Endometrium (tissue), 2 donors: ENCODE measurements around the gene EEFSEC.

ENCODE experiments used
- FAIRE-seq: peaks from 2 replicates; lab custom pipeline; 2012; peaks lifted over from hg19 to GRCh38; lab: Jason Lieb, UNC
- donor health status: control.
- donor health status: control.

EEFSEC gene

GRCh38 chr3:128317698-128318231, 164.5 kb downstream of the EEFSEC start:
- FAIRE-seq: no peak

DNA sequence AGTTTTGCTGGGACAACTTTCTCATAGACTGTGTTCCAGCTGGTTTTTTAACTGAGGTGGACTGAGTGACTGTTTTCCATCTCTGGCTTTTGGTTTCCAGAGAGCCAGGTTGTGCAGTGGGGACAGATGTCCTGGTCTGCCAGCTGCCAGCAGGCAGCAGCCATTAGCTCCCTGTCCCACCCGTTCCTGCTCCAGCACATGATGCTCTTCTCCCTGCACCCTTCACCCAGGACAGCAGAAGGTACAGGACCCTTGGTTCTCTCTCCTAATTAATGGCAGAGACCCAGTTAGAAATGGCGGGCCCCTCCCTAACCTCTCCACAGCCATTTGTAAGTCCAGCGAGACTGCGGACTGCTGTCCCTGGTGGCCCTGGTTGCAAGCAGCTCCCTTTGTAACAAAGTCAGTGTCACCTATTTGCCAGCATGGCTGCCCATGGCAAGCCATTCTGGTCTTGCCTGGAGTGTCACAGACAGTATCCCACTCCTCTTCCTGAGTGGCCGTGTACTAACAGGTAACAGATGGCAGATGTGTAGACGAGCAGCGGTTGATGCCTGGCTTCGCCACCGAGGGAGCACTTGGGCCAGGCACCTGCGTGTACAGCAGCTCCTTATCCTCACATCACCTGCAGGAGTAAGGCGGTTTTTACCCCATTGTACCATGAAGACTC, 165.1 kb downstream of the EEFSEC start:
- no peak for FAIRE-seq

- no peak for FAIRE-seq
These were observed 165.8 kb downstream of the EEFSEC start for GRCh38 chr3:128319107-128319506.

GRCh38 chr3:128319741-128320141, 166.5 kb downstream of the EEFSEC start:
- FAIRE-seq: no peak

DNA sequence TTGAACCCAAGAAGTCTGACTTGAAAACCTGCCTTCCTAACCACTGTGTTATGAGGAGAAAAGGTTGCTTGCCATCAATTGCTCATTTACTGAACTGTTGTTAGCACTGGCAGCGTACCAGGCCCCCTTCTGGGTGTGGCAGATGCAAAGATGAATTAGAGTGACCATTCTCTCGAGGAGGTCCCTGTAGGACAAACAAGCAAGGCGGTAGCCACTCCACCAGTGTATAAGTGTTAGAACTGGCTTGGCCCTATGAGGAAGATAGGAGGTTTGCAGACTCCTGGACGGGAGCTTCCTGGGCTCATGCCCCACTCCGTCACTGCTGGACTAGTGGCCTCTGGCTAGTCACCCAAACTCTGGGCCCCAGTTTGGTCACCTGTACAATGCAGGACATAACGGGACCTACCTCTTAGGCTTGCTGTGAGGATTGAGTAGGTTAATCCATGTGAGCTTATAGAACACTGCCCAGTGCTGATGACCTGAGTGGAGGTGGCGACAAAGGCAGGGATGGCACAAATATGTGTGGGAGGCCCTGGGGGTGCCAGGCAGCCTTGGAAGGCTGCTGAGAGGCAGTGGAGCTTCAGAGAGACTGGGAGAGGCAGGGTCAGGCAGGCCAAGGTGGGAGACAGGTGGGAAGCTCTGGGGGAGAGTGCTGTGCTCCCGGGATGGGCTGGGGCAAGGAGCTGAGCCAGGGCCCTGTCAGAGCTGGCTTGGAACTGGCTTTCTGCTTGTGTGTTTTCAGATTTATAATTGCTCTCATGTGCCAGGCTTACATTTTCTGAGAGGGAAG, 167.5 kb downstream of the EEFSEC start:
- no peak for FAIRE-seq

- no peak for FAIRE-seq
These were observed 168.1 kb downstream of the EEFSEC start for GRCh38 chr3:128321418-128321817.

DNA sequence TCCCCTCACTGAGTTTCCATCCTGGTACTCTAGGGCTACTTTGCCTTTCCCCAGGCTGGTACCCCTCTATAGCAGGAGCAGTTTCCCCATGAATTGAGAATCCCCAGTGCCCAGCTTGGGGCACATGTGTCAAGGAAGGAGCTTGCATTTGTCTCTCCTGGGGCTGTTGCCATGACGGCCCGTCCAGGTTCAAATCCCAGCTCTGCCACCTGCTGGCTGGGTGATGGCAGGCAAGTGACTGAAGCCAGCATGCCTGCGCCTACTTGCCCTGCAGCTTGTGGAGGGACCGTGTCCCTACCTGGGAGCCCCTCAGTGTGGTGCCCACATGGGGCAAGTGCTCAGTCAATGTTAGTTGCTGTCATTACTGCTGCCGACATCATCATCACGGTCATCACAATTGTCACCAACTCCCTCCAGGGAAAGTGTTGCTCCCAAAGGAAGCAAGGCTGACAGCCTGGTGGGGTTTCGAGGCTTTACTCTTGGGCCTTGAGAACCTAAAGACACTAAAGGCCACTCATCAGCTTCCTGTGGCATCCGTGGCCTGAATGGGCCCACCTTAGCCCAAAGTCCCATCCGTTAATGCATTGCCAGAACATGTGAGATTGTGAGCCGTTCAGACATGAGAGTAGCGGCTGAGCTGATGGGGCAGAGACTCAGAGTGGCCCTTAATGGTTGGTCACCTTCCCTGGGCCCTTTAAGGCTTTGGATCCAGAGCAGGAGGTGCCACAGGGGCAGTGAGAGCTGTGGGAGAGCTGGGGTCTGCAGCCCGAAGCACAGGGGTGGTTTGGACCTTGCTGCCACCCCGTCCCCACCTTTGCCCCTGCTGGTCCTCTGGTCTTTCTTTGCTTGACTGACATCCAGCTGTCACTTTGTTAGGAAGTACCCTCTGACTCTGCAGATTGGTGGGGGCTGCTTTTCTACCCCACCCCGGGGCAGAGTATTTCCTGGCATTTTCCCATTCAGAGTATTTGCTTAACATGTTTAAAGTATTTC, 169.0 kb downstream of the EEFSEC start:
- FAIRE-seq: no peak

- FAIRE-seq: no peak
These were observed 170.2 kb downstream of the EEFSEC start for GRCh38 chr3:128323206-128324081.

DNA sequence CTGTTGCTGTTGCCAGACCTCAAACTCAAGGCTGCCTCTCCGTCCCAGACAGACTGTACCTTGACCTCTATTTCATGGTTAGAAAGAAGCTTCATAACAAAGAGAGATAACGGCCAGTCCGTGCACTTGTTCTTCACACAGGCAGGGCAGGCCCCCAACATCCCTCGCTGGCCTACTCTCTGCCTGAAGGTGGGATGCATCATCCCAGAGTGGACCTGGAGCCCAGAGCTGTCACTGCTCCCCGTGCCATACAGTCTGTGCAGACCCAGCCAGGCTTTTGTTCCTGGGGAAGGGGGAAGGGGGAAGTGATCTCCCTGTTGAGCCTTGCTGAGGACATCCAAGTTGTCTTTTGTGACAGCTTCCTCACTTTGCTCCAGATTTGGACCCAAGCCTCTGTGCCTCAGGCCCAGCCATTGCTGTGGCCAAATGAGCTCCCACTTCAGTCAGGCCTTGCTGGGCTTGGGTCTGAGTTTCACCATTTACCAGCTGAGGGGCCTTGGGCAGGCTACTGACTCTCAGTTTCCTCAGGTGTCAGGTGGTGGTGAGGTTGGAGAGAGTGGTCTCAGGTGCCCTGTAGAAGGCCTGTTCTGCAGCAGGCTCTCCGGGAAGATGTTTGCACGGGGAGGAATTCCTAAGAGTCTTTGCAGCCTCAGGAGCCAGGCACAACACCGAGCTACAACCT, 171.8 kb downstream of the EEFSEC start:
- no peak for FAIRE-seq

GRCh38 chr3:128326051-128326823, 173.0 kb downstream of the EEFSEC start:
- no peak for FAIRE-seq

GRCh38 chr3:128327606-128328031, 174.3 kb downstream of the EEFSEC start:
- FAIRE-seq: no peak

- no peak for FAIRE-seq
These were observed 175.5 kb downstream of the EEFSEC start for GRCh38 chr3:128328546-128329458.

GRCh38 chr3:128329491-128330213, 176.4 kb downstream of the EEFSEC start:
- FAIRE-seq: no peak

GRCh38 chr3:128330214-128330842, 177.0 kb downstream of the EEFSEC start:
- no peak for FAIRE-seq

- FAIRE-seq: no peak
These were observed 180.9 kb downstream of the EEFSEC start for GRCh38 chr3:128334086-128334645.

GRCh38 chr3:128334766-128335165, 181.5 kb downstream of the EEFSEC start:
- FAIRE-seq: no peak
